T-cell (primary cell): Measurements from ENCODE around the gene AP3S1. TPM values are rescaled to one million over a fixed set of nuclear protein-coding genes. Genes with fewer than 3 reads are reported as not detected.

Experiments used
- ATAC-seq, 4 experiments: fragments of 200-7000 bp in 3 of 4; fragments of 150-1000 bp in 1 of 4; cut with Tn5 transposase; replicated peaks in 1 of 4; 1 replicate in 3 of 4; 2 replicates in 1 of 4; pipeline ENCODE4 v1.10.0; 2021; ENCODE audit warnings: moderate library complexity in 3 of 4, mild to moderate bottlenecking in 2 of 4, moderate number of reproducible peaks in 1 of 4
- CTCF ChIA-PET, 2 donors: fragments of 300-600 bp; sonication (Branson Sonifier 250); formaldehyde crosslinking; loops; one replicate each; lab custom pipeline; 2022; ENCODE audit warnings: antibody characterized with exemption in 2 of 2; lab: Charles Lee
- POLR2A ChIA-PET, 2 donors: fragments of 300-600 bp; sonication (Branson Sonifier 250); formaldehyde crosslinking; loops; one replicate each; lab custom pipeline; 2022; ENCODE audit warnings: antibody characterized with exemption in 2 of 2; lab: Charles Lee
- DNase-seq, 35 experiments: peaks; one replicate each; pipeline versions ENCODE4 v3.0.0 to v3.0.0-alpha.2; 2013 to 2023
- H3K27ac ChIP-seq: one replicate; pipeline ENCODE4 v1.5.1; 2013; ENCODE audit warnings: low read length
- H3K27me3 ChIP-seq, 2 experiments: replicated peaks in 1 of 2; 1 replicate in 1 of 2; 2 replicates in 1 of 2; pipeline versions ENCODE4 v1.6.1 to v1.7.0; 2013; ENCODE audit warnings: low read length in 1 of 2, mixed read lengths in 1 of 2; ENCODE audit not compliant: control insufficient read depth in 2 of 2, insufficient read depth in 2 of 2; ENCODE audit errors: extremely low read depth in 1 of 2
- H3K36me3 ChIP-seq, 2 donors: 1 replicate in 1 of 2; 2 replicates in 1 of 2; pipeline versions ENCODE4 v1.6.1 to v1.7.0; 2013; ENCODE audit warnings: low read length in 1 of 2; ENCODE audit not compliant: control insufficient read depth in 2 of 2, insufficient read depth in 1 of 2; ENCODE audit errors: extremely low read depth in 1 of 2
- H3K4me1 ChIP-seq, 2 experiments: 1 replicate in 1 of 2; 2 replicates in 1 of 2; pipeline versions ENCODE4 v1.6.1 to v1.7.0; 2013; ENCODE audit warnings: low read length in 2 of 2, mixed read lengths in 1 of 2; ENCODE audit not compliant: insufficient read depth in 2 of 2, control insufficient read depth in 1 of 2; ENCODE audit errors: extremely low read depth in 1 of 2
- H3K4me3 ChIP-seq, 2 donors: 1 replicate in 1 of 2; 2 replicates in 1 of 2; pipeline versions ENCODE4 v1.5.1 to v1.7.0; 2013; ENCODE audit warnings: mild to moderate bottlenecking in 2 of 2, low read length in 1 of 2, moderate library complexity in 1 of 2; ENCODE audit not compliant: control insufficient read depth in 1 of 2; ENCODE audit errors: extremely low read depth in 1 of 2
- H3K9me3 ChIP-seq: 2 replicates; pipeline ENCODE4 v1.7.0; 2013
- H3K27ac Mint-ChIP-seq, 2 donors: one replicate each; pipeline ENCODE4 v1.8.0; 2020 to 2021; ENCODE audit warnings: mild to moderate bottlenecking in 2 of 2, mixed read lengths in 2 of 2
- H3K27me3 Mint-ChIP-seq, 2 donors: one replicate each; pipeline ENCODE4 v1.8.0; 2021 to 2022; ENCODE audit warnings: mixed read lengths in 2 of 2
- H3K36me3 Mint-ChIP-seq: one replicate; pipeline ENCODE4 v1.8.0; 2021; ENCODE audit warnings: mixed read lengths
- H3K4me1 Mint-ChIP-seq, 3 donors: one replicate each; pipeline ENCODE4 v1.8.0; 2020 to 2022; ENCODE audit warnings: mixed read lengths in 3 of 3, mild to moderate bottlenecking in 1 of 3
- H3K4me3 Mint-ChIP-seq, 3 donors: one replicate each; pipeline ENCODE4 v1.8.0; 2020 to 2022; ENCODE audit warnings: mild to moderate bottlenecking in 3 of 3, mixed read lengths in 3 of 3, moderate library complexity in 3 of 3
- H3K9me3 Mint-ChIP-seq, 3 donors: one replicate each; pipeline ENCODE4 v1.8.0; 2020 to 2022; ENCODE audit warnings: mixed read lengths in 3 of 3
- WGBS: methylation state at CpG from one replicate; pipeline ENCODE4 v1.1.5; 2013; ENCODE audit warnings: missing lambda C conversion rate; ENCODE audit not compliant: insufficient coverage; 5-methylcytosine and 5-hydroxymethylcytosine counted together
- total RNA-seq, 35 experiments: library from RNA in 6 of 35; stranded (reverse) in 6 of 35; fragments of 120-200 nt in 1 of 35; gene quantifications; one replicate each; pipeline versions ENCODE4 v1.2.1 to v1.2.4 and lab custom pipeline; 2013 to 2026

The AP3S1 gene
- total RNA-seq, 5 donors from 2014 or later (not counting 1 experiment from before 2014, with no cell fraction given) = 36.4 to 44.2 (median 39.2) TPM

DNA sequence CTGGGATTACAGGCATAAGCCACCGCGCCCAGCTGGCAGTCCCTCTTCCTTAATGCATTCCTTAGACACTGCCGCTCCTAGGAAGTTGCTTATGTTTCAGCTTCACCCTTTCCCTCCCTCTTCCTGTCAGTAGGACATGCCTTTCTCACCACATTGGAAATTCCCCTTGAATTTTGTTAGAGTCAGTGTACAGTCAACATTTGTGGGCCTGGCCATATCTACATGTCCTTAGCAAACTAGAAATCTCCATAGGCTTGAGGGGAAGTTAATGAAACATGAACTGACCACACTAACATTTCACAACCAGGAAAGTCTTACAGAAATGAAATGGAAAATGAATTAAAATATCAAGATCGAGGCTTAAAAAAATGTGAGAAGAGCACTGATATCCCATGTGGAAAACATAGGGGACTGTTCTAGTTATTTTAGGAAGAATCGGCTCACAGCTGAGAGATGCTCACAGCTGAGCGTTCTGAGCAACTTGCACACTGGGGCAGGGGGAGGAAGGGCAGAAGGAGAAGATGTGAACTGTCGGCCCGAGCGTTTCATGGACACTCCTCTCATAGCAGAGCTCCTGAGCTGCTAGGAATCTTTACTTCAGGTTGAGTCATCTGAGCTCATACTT lies 99.4 kb downstream of the AP3S1 start:
- WGBS = 87% methylated on average over 4 of the region's 9 CpGs

DNA sequence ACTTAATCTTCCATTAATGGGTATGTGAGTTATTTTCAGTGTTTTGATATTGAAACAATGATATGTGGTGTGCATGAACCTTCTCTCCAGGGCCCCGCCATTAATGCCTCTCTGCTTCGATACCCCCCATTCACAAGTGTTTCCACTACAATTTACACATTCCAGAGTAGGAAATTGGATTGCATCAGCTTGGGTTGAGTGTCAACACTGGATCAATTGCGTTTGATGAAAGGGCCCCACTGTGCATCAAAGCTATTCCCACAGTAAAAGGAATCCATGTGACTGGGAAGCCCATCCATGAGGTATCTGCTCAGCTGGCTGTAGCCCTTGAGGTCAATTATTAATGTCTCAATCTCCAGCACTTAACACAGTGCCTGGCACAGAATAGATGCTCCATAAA lies 102.8 kb downstream of the AP3S1 start:
- Histone ChIP-seq H3K4me1 (no peaks in the 10 kb centered on the region), H3K36me3 (no peaks in the 10 kb centered on the region), H3K9me3 (no peaks in the 10 kb centered on the region), H3K27me3 (no peaks in the 10 kb centered on the region), H3K27ac (no peak overlapping the region), H3K4me3 (no peak overlapping the region)
- Mint-ChIP-seq H3K27ac (no peak overlapping the region), H3K27me3 (peaks cover 0 to 3% of the 10 kb centered on the region in 2 donors), H3K36me3 (no peaks in the 10 kb centered on the region), H3K4me1 (no peaks in the 10 kb centered on the region), H3K9me3 (no peaks in the 10 kb centered on the region), H3K4me3 (no peak overlapping the region)
- ATAC-seq = no peak
- POLR2A ChIA-PET = no interaction called here
- WGBS = 100% methylated on average over 1 of the region's 3 CpGs
- CTCF ChIA-PET = no interaction called here
- DNase-seq = no peak

More for the DNA sequence above, 99.4 kb downstream of the AP3S1 start:
- no peak overlapping the region for H3K4me3 ChIP-seq
- H3K27ac ChIP-seq = no peak overlapping the region
- Mint-ChIP-seq H3K27ac (no peak overlapping the region), H3K4me1 (no peaks in the 10 kb centered on the region), H3K9me3 (no peaks in the 10 kb centered on the region), H3K4me3 (no peak overlapping the region), H3K27me3 (no peaks in the 10 kb centered on the region), H3K36me3 (no peaks in the 10 kb centered on the region)
- no peaks in the 10 kb centered on the region for H3K9me3 ChIP-seq
- POLR2A ChIA-PET = interaction anchor here in 1 of 2 donors (0.6 kb wide), 1 partner anchor 111 kb away, joined by 4 read pairs; no protein-coding TSS in a partner anchor
- ATAC-seq = no peak
- no peak for DNase-seq
- H3K4me1 ChIP-seq = no peaks in the 10 kb centered on the region
- CTCF ChIA-PET = no interaction called here
- H3K36me3 ChIP-seq = no peaks in the 10 kb centered on the region
- no peaks in the 10 kb centered on the region for H3K27me3 ChIP-seq

DNA sequence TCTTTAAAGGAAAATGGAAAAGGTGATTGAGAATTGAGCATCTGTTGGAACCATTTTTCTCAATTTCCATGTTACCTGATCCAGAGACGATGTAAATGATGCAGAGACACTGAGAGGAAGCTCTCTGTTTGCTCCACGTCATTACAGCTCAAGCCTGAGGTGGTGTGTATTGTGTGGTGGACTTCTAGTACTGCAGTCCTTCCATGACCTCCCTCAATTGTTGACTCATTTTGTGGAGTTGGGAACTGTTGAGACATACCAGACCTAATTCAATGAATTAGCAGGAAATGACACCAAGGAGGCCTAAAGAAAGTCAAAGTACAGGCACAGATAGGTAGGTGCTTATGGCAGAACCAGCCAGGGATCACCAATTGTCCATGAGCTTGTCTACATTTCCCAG lies 104.9 kb downstream of the AP3S1 start:
- no peaks in the 10 kb centered on the region for H3K9me3 Mint-ChIP-seq
- no CpG with 5 or more reads among the region's 2 CpGs for WGBS
- ATAC-seq (no peak), DNase-seq (no peak)
- Histone ChIP-seq H3K36me3 (no peaks in the 10 kb centered on the region), H3K27me3 (no peaks in the 10 kb centered on the region), H3K27ac (no peak overlapping the region), H3K4me1 (no peaks in the 10 kb centered on the region), H3K4me3 (no peak overlapping the region), H3K9me3 (no peaks in the 10 kb centered on the region)
- H3K4me1 Mint-ChIP-seq = no peaks in the 10 kb centered on the region
- POLR2A ChIA-PET = no interaction called here
- H3K27me3 Mint-ChIP-seq = peaks cover 3 to 6% of the 10 kb centered on the region in 2 donors
- no peak overlapping the region for H3K4me3 Mint-ChIP-seq
- H3K27ac Mint-ChIP-seq = no peak overlapping the region
- H3K36me3 Mint-ChIP-seq = no peaks in the 10 kb centered on the region
- CTCF ChIA-PET = no interaction called here

DNA sequence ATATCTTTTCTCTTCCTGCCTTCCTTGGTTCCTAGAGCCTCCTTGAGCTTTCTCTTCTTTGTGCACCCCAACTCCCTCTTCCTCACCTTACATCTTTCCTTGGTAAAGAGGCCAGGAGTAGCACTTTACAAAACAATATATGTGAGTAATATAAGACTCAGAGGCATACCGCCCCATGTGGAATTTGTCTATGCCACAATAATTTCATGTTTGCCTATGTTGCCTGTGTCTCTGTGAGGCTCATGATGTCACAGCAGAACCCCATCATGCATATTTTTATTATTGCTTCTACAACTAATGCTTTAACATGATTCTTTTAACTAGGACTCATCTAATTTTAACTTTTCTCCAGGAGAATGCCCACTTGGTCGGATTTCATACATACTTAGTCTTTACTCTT lies 105.5 kb downstream of the AP3S1 start:
- H3K4me3 Mint-ChIP-seq = no peak overlapping the region
- WGBS = no CpG with 5 or more reads among the region's 2 CpGs
- H3K9me3 ChIP-seq = no peaks in the 10 kb centered on the region
- H3K36me3 Mint-ChIP-seq = no peaks in the 10 kb centered on the region
- H3K27ac Mint-ChIP-seq = no peak overlapping the region
- no peaks in the 10 kb centered on the region for H3K4me1 ChIP-seq
- DNase-seq = no peak
- no peak for ATAC-seq
- H3K9me3 Mint-ChIP-seq = no peaks in the 10 kb centered on the region
- no peaks in the 10 kb centered on the region for H3K36me3 ChIP-seq
- POLR2A ChIA-PET = no interaction called here
- no peak overlapping the region for H3K4me3 ChIP-seq
- H3K27me3 Mint-ChIP-seq = peaks cover 8 to 10% of the 10 kb centered on the region in 2 donors
- CTCF ChIA-PET = no interaction called here
- H3K27ac ChIP-seq = no peak overlapping the region
- H3K27me3 ChIP-seq = no peaks in the 10 kb centered on the region
- no peaks in the 10 kb centered on the region for H3K4me1 Mint-ChIP-seq

DNA sequence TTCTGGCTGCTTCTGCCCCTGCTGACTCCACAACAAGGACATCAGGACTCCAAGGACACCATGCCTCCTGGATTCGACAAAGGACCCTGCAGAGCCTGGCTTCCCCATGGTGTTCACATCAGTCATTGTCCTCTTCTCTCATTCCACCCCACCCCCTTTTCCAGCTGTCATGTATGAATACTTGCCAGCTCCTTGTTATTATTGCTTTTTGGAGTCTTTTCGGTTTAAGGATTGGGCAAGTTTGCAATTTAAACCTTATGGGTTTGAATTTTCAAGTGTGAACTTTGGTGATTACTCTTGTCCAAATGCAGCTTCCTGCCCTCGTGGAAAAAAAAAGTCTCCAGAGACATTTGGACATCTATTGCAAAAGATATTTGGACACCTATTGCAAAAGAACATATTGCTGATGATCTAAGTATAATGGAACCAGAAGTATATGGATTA lies 106.4 kb downstream of the AP3S1 start:
- H3K27ac ChIP-seq = no peak overlapping the region
- H3K36me3 ChIP-seq = no peaks in the 10 kb centered on the region
- Mint-ChIP-seq H3K27me3 (peaks cover 10 to 13% of the 10 kb centered on the region in 2 donors), H3K4me1 (no peaks in the 10 kb centered on the region), H3K9me3 (no peaks in the 10 kb centered on the region), H3K4me3 (no peak overlapping the region), H3K36me3 (no peaks in the 10 kb centered on the region), H3K27ac (no peak overlapping the region)
- ATAC-seq = no peak
- DNase-seq = no peak
- no peak overlapping the region for H3K4me3 ChIP-seq
- ChIA-PET POLR2A (no interaction called here), CTCF (interaction anchor here (0.7 kb wide), 2 partner anchors 8 to 121 kb away, joined by 3 read pairs; no protein-coding TSS in a partner anchor)
- no peaks in the 10 kb centered on the region for H3K4me1 ChIP-seq
- H3K27me3 ChIP-seq = no peaks in the 10 kb centered on the region
- WGBS = 80% methylated on average over 2 of the region's 3 CpGs
- no peaks in the 10 kb centered on the region for H3K9me3 ChIP-seq

DNA sequence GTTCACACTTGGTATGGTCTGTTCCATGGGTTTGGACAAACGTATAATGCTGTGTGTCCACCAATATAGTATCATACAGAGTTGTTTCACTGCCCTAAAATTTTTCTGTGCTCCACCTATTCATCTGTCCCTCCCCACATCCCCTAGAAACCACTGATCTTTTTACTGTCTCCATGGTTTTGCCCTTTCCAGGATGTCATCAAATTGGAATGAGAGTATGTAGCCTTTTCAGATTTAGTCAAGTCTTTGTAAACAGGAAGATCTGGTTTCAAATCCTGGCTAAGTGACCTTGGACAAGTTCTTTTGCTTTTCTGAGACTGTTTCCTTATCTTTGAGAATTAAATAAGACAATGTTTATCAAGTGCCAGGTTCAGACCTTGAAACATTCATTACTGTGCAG lies 107.4 kb downstream of the AP3S1 start:
- DNase-seq = no peak
- H3K36me3 ChIP-seq = no peaks in the 10 kb centered on the region
- Mint-ChIP-seq H3K36me3 (no peaks in the 10 kb centered on the region), H3K27me3 (peaks cover 12 to 20% of the 10 kb centered on the region in 2 donors), H3K27ac (no peak overlapping the region), H3K4me1 (no peaks in the 10 kb centered on the region), H3K9me3 (no peaks in the 10 kb centered on the region), H3K4me3 (no peak overlapping the region)
- ChIA-PET CTCF (interaction anchor here in 1 of 2 donors (0.6 kb wide), 1 partner anchor 227 kb away, joined by 6 read pairs; no protein-coding TSS in a partner anchor), POLR2A (no interaction called here)
- H3K9me3 ChIP-seq = no peaks in the 10 kb centered on the region
- H3K4me1 ChIP-seq = no peaks in the 10 kb centered on the region
- H3K27ac ChIP-seq = no peak overlapping the region
- 100% methylated on average over 1 of the region's 1 CpG for WGBS
- no peaks in the 10 kb centered on the region for H3K27me3 ChIP-seq
- H3K4me3 ChIP-seq = no peak overlapping the region
- ATAC-seq = no peak
